Prostate gland (tissue), 2 donors: ENCODE results near the gene CSMD2. TPM values are rescaled to one million over a fixed set of nuclear protein-coding genes. Genes with fewer than 3 reads are reported as not detected.

ENCODE experiments used
- DNase-seq: peaks from one replicate; pipeline ENCODE4 v3.0.0-alpha.2; 2019; ENCODE audit warnings: low spot score
- H3K27ac ChIP-seq, 2 donors: fragments of 200-600 bp; sonication (generic); 2 replicates each; pipeline ENCODE4 v1.5.1; 2017 to 2019
- H3K27me3 ChIP-seq: fragments of 200-600 bp; sonication (generic); replicated peaks from 2 replicates; pipeline ENCODE4 v1.5.1; 2019; ENCODE audit not compliant: insufficient read depth
- H3K36me3 ChIP-seq, 2 donors: fragments of 200-600 bp; sonication (generic); 1 replicate in 1 of 2; 2 replicates in 1 of 2; pipeline versions ENCODE4 v1.5.1 to v1.8.1; 2017 to 2019
- H3K4me1 ChIP-seq: fragments of 200-600 bp; sonication (generic); replicated peaks from 2 replicates; pipeline ENCODE4 v1.5.1; 2019
- H3K4me3 ChIP-seq, 2 donors: fragments of 200-600 bp; sonication (generic); 2 replicates each; pipeline ENCODE4 v1.5.1; 2017 to 2019
- H3K9me3 ChIP-seq: fragments of 200-600 bp; sonication (generic); 2 replicates; pipeline ENCODE4 v1.5.1; 2017
- CTCF ChIP-seq, 4 experiments: fragments of 200-600 bp in 2 of 4; fragments of 450-650 bp in 2 of 4; sonication (generic) in 2 of 4; IDR thresholded peaks; 1 replicate in 3 of 4; 2 replicates in 1 of 4; pipeline ENCODE4 v1.5.1; 2016 to 2019; ENCODE audit warnings: antibody characterized with exemption in 4 of 4, mild to moderate bottlenecking in 2 of 4, moderate library complexity in 2 of 4
- POLR2A ChIP-seq: fragments of 450-650 bp; IDR thresholded peaks from one replicate; pipeline ENCODE4 v1.6.1; 2016; ENCODE audit warnings: antibody characterized with exemption, mild to moderate bottlenecking
- POLR2AphosphoS5 ChIP-seq: sonication (generic); formaldehyde crosslinking; IDR thresholded peaks from one replicate; pipeline ENCODE4 v1.6.1; 2017; ENCODE audit warnings: antibody characterized with exemption
- WGBS: methylation state at CpG from one replicate; pipeline ENCODE4 v1.1.5; 2018; 5-methylcytosine and 5-hydroxymethylcytosine counted together
- intact Hi-C: fragments of 100-400 bp; cut with DNase I; formaldehyde crosslinking; loops from one replicate; pipeline ENCODE4 v1.14.2; 2022
- total RNA-seq, 2 donors: library from RNA; depleted of rRNA; stranded (reverse); fragments of >200 nt; gene quantifications; one replicate each; pipeline ENCODE4 v1.1.0, GENCODE V29; 2016

The CSMD2 gene
- total RNA-seq, 2 donors from 2014 or later = 0.14 to 5.5 TPM

GRCh38 chr1:33577663-33578062, 587.4 kb downstream of the CSMD2 start:
- Histone ChIP-seq H3K27me3 (no peaks in the 10 kb centered on the region), H3K4me1 (no peaks in the 10 kb centered on the region), H3K27ac (no peak overlapping the region), H3K9me3 (no peaks in the 10 kb centered on the region), H3K4me3 (no peak overlapping the region), H3K36me3 (no peaks in the 10 kb centered on the region)
- no peak for DNase-seq
- intact Hi-C loops = no loop called here
- no peak for TF ChIP-seq POLR2AphosphoS5
- TF ChIP-seq CTCF (IDR thresholded peaks at IDR 0.05) = no peak
- TF ChIP-seq POLR2A = no peak
- WGBS = 94% methylated on average over 9 of the region's 9 CpGs

DNA sequence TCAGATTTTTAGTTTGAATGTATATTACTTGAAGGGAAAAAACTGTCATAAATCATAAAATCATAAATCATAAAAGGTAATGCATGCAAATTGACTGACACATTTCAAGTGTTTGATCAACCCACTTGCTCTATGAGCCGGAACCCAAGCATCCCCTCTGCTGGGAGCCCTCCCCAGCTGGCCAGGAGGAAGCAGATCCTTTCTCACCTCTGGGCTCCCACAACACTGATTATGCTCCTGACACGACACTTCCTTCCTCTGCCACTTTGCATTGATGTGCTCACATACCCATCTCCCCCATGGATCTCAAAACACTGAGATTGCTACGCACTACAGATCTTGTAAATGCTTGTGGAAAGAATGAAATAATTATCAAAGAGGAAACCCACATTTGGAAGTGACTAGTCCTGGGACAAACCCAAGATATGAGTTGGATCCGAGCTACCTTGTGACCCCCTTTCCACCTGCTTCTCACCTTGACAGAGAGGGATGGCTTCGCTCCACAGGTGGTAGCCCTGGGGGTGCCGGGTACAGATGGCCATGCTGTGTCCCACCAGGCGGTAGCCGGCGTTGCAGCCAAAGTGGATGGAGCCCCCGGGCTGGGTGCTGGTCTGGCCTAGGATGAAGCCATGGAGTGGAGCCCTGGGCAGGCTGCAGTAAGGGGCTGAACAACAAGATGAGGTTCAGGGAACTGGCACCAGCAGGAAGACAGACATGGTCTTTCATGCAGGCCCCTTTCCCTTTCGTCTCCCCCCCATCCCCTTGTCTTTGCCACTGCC, 588.0 kb downstream of the CSMD2 start:
- TF ChIP-seq POLR2A = no peak
- no peak for TF ChIP-seq CTCF (IDR thresholded peaks at IDR 0.05)
- TF ChIP-seq POLR2AphosphoS5 = no peak
- 79% methylated on average over 11 of the region's 11 CpGs for WGBS

GRCh38 chr1:33575324-33575879, 589.6 kb downstream of the CSMD2 start:
- H3K4me1 ChIP-seq = no peaks in the 10 kb centered on the region
- H3K27me3 ChIP-seq = no peaks in the 10 kb centered on the region
- H3K36me3 ChIP-seq = no peaks in the 10 kb centered on the region
- no peak overlapping the region for H3K4me3 ChIP-seq
- no peak overlapping the region for H3K27ac ChIP-seq
- H3K9me3 ChIP-seq = no peaks in the 10 kb centered on the region
- intact Hi-C loops = no loop called here
- TF ChIP-seq POLR2A (no peak), POLR2AphosphoS5 (peak; percentile 13), CTCF (IDR thresholded peaks at IDR 0.05) (no peak)
- 65% methylated on average over 7 of the region's 7 CpGs for WGBS
- no peak for DNase-seq

More for the DNA sequence above, 588.0 kb downstream of the CSMD2 start:
- Histone ChIP-seq H3K27ac (no peak overlapping the region), H3K4me1 (no peaks in the 10 kb centered on the region), H3K36me3 (no peaks in the 10 kb centered on the region), H3K4me3 (no peak overlapping the region), H3K27me3 (no peaks in the 10 kb centered on the region), H3K9me3 (no peaks in the 10 kb centered on the region)
- no peak for DNase-seq
- intact Hi-C loops = no loop called here

DNA sequence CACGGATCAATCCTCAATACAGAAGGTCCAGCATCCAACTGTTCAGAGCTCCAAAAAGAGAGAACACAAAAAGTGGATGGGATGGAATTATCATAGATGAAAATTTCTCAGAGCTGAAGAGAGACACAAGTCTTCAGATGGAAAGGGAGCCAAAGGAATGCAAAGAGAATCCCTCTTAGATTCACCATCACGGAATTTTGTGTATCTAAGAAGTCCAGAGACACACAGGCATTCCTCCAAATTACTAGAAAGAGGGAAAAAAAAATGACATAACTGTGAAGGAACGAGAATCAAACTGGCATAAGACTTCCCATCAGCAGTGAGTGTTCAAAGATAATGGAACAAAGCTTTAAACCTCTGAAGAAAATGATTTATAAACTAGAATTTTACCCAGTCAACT, 591.4 kb downstream of the CSMD2 start:
- intact Hi-C loops = no loop called here
- no peaks in the 10 kb centered on the region for H3K36me3 ChIP-seq
- no peaks in the 10 kb centered on the region for H3K27me3 ChIP-seq
- 75% methylated on average over 3 of the region's 3 CpGs for WGBS
- TF ChIP-seq POLR2A = no peak
- no peak overlapping the region for H3K4me3 ChIP-seq
- no peaks in the 10 kb centered on the region for H3K4me1 ChIP-seq
- DNase-seq = no peak
- no peaks in the 10 kb centered on the region for H3K9me3 ChIP-seq
- no peak overlapping the region for H3K27ac ChIP-seq

- no peak overlapping the region for H3K4me3 ChIP-seq
- H3K4me1 ChIP-seq = no peaks in the 10 kb centered on the region
- H3K36me3 ChIP-seq = no peaks in the 10 kb centered on the region
- 92% methylated on average over 5 of the region's 5 CpGs for WGBS
- H3K27me3 ChIP-seq = no peaks in the 10 kb centered on the region
- no peaks in the 10 kb centered on the region for H3K9me3 ChIP-seq
- intact Hi-C loops = no loop called here
- H3K27ac ChIP-seq = no peak overlapping the region
- no peak for TF ChIP-seq POLR2AphosphoS5
- no peak for TF ChIP-seq POLR2A
- no peak for TF ChIP-seq CTCF (IDR thresholded peaks at IDR 0.05)
- DNase-seq = no peak
Measured at GRCh38 chr1:33572387-33572786, 592.6 kb downstream of the CSMD2 start.
